Measurements from ENCODE around the gene KLHDC7B.
A peak's percentile ranks its signal among the peaks of the same experiment; 100 is the strongest.

Gene KLHDC7B

DNA sequence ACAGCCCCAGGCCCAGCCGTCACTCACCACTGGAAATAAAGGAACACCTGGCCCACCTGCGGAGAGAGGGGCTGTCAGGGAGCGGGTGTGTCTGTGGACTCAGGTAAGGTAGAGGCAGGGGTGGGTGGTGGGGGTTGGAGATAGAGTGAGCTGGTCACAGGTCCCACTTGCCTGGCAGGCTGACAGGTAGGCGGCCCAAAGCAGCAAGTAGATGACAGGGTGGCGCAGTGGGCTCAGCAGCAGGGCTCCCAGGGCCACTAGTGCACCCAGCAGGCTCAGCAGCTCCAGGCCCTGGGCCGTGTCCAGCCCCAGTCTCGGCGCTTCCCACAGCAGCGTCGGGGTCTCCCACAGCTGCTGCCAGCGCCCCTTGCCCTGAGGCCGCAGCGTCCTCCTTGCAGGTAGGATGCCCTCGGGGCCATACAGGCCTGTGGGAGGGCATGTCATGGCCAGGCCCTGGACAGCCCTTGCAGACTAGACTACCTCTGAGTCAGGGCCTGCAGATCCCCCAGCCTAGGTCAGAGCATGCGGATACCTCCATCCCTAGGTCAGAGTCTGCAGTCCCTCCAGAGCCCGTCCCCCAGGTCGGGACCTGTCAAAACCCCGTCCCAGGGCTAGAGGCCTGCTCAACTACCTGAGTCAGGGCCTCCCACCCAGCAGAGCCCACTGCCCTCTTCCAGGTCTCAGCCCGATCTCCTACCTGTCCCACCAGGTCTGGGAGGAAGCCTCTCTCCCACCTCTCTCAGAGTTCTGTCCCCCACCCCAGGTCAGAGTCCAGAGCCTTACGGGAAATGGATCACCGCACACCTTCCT is 38.9 kb upstream of the KLHDC7B start:
- peaks cover 25% of the 10 kb centered on the region for H3K36me3 ChIP-seq (ENCODE audit: insufficient read depth, low read length)
- peak overlapping the region; percentile 96 for H3K9ac ChIP-seq (ENCODE audit: low read depth, low read length)
- H3K4me1 ChIP-seq (ENCODE audit: control insufficient read depth, insufficient read depth, low read length), result peaks cover 17% of the 10 kb centered on the region
- no peaks in the 10 kb centered on the region for H3K27me3 ChIP-seq (ENCODE audit: control insufficient read depth, insufficient read depth, low read length)
- peak overlapping the region; percentile 100 for H3K4me2 ChIP-seq (ENCODE audit: low read length)
- peak overlapping the region; percentile 92 for H3K4me3 ChIP-seq (ENCODE audit: low read length)
- H3K9me3 ChIP-seq (replicated peaks; ENCODE audit: low read length), result no peaks in the 10 kb centered on the region

- H3K9ac ChIP-seq (ENCODE audit: low read depth, low read length), result peak within 1 kb of the TSS; percentile 96
These were observed 38.2 kb upstream of the KLHDC7B start, which contains the start of gene LMF2 for GRCh38 chr22:50507421-50507990. LMF2 (minus strand) TSS chr22:50507702; CDS start chr22:50507675, 27 bp downstream.

DNA sequence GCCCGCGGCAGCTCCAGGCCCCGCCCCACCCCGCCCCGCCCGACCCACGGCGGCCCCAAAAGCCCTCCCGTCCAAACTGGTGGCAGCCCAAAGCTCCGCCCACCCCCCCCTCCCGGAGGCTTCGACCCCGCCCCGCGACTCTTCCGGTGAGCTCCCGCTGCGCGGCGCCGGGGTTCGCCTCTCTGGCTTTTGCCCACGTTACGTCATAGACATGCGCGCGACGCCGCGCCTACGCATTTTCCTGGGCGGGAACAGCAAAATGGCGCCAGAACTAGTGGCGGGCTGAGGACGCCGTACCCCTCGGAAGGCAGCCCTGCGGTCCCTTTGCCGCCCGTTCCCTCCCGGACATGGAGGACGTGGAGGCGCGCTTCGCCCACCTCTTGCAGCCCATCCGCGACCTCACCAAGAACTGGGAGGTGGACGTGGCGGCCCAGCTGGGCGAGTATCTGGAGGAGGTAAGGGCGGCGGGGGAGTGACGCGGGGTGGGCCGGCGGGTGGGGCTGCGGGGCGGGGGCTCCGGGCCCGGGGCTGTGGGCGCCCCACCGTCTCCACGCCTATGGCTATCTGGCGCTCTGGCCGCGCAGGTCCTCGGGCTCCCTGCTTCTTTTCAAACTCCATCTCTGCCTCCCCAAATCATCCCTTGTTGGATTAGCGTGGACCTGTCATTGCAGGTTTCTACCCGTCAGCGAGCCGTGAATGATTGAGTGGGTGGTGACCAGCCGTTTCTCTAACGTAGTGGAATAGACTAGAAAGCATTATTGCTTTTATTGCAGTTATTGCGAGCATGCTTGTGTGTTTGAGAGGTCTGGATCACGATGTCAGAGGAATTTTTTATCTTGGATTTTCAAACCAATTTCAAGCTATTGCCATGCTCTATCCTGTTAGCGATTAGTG is 37.5 kb upstream of the KLHDC7B start, which contains the start of gene NCAPH2:
NCAPH2 (plus strand) TSS at position 234 of the 894 bp plus-strand sequence; CDS start at position 348, 114 bp downstream.
- H3K4me2 ChIP-seq (ENCODE audit: low read length), result peak within 1 kb of the TSS; percentile 100
- H3K4me1 ChIP-seq (ENCODE audit: control insufficient read depth, insufficient read depth, low read length), result peaks cover 17% of the 10 kb centered on the region
- peak within 1 kb of the TSS; percentile 100 for H3K4me3 ChIP-seq (ENCODE audit: low read length)
- H3K27me3 ChIP-seq (ENCODE audit: control insufficient read depth, insufficient read depth, low read length), result no peaks in the 10 kb centered on the region
- H3K9ac ChIP-seq (ENCODE audit: low read depth, low read length), result peak within 1 kb of the TSS; percentile 96
- no peaks in the 10 kb centered on the region for H3K9me3 ChIP-seq (replicated peaks; ENCODE audit: low read length)
- H3K36me3 ChIP-seq (ENCODE audit: insufficient read depth, low read length), result peaks cover 15% of the 10 kb centered on the region

More at GRCh38 chr22:50507421-50507990, 38.2 kb upstream of the KLHDC7B start, which contains the start of gene LMF2:
- Histone ChIP-seq H3K4me3 (ENCODE audit: low read length) (peak within 1 kb of the TSS; percentile 100), H3K9me3 (replicated peaks; ENCODE audit: low read length) (no peaks in the 10 kb centered on the region), H3K4me1 (ENCODE audit: control insufficient read depth, insufficient read depth, low read length) (peaks cover 17% of the 10 kb centered on the region), H3K27me3 (ENCODE audit: control insufficient read depth, insufficient read depth, low read length) (no peaks in the 10 kb centered on the region), H3K4me2 (ENCODE audit: low read length) (peak within 1 kb of the TSS; percentile 100), H3K36me3 (ENCODE audit: insufficient read depth, low read length) (peaks cover 20% of the 10 kb centered on the region)

GRCh38 chr22:50508897-50509296 is 36.8 kb upstream of the KLHDC7B start:
- peak overlapping the region; percentile 96 for H3K4me2 ChIP-seq (ENCODE audit: low read length)

GRCh38 chr22:50513175-50513574 is 32.5 kb upstream of the KLHDC7B start:
- Histone ChIP-seq H3K9me3 (replicated peaks; ENCODE audit: low read length) (no peaks in the 10 kb centered on the region), H3K9ac (ENCODE audit: low read depth, low read length) (no peak overlapping the region), H3K27me3 (ENCODE audit: control insufficient read depth, insufficient read depth, low read length) (no peaks in the 10 kb centered on the region), H3K4me2 (ENCODE audit: low read length) (no peak overlapping the region), H3K4me3 (ENCODE audit: low read length) (no peak overlapping the region), H3K4me1 (ENCODE audit: control insufficient read depth, insufficient read depth, low read length) (peaks cover 11% of the 10 kb centered on the region), H3K36me3 (ENCODE audit: insufficient read depth, low read length) (peaks cover 18% of the 10 kb centered on the region)

More at GRCh38 chr22:50508897-50509296, 36.8 kb upstream of the KLHDC7B start:
- H3K36me3 ChIP-seq (ENCODE audit: insufficient read depth, low read length), result peaks cover 15% of the 10 kb centered on the region
- peak overlapping the region; percentile 100 for H3K4me3 ChIP-seq (ENCODE audit: low read length)
- peaks cover 17% of the 10 kb centered on the region for H3K4me1 ChIP-seq (ENCODE audit: control insufficient read depth, insufficient read depth, low read length)
- no peaks in the 10 kb centered on the region for H3K9me3 ChIP-seq (replicated peaks; ENCODE audit: low read length)
- peak overlapping the region; percentile 84 for H3K9ac ChIP-seq (ENCODE audit: low read depth, low read length)
- no peaks in the 10 kb centered on the region for H3K27me3 ChIP-seq (ENCODE audit: control insufficient read depth, insufficient read depth, low read length)

DNA sequence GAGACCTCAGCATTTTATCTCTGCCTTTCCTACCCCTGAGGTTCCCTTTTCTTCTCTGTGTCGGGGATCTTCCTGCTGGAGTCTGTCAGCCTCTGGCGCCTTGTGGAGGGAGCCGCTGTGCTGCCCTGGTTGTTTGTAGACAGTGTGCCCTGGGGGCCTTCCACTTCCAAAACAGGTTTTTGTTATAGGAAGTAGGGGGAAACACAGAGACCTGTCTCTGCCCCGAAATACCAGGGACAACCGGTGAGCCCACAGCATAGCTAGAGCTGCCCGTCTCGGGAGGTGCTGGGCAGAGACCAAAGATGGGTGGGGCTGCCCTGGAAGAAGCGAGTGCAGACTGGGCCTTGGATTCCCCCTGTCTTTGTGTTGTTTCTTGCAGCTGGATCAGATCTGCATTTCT is 29.6 kb upstream of the KLHDC7B start:
- Histone ChIP-seq H3K9ac (ENCODE audit: low read depth, low read length) (no peak overlapping the region), H3K4me3 (ENCODE audit: low read length) (no peak overlapping the region), H3K9me3 (replicated peaks; ENCODE audit: low read length) (no peaks in the 10 kb centered on the region), H3K4me1 (ENCODE audit: control insufficient read depth, insufficient read depth, low read length) (no peaks in the 10 kb centered on the region), H3K27me3 (ENCODE audit: control insufficient read depth, insufficient read depth, low read length) (no peaks in the 10 kb centered on the region), H3K36me3 (ENCODE audit: insufficient read depth, low read length) (peaks cover 34% of the 10 kb centered on the region), H3K4me2 (ENCODE audit: low read length) (no peak overlapping the region)

GRCh38 chr22:50516891-50517290 is 28.8 kb upstream of the KLHDC7B start:
- H3K9ac ChIP-seq (ENCODE audit: low read depth, low read length), result no peak overlapping the region
- H3K9me3 ChIP-seq (replicated peaks; ENCODE audit: low read length), result no peaks in the 10 kb centered on the region
- no peak overlapping the region for H3K4me3 ChIP-seq (ENCODE audit: low read length)
- no peaks in the 10 kb centered on the region for H3K4me1 ChIP-seq (ENCODE audit: control insufficient read depth, insufficient read depth, low read length)
- no peak overlapping the region for H3K4me2 ChIP-seq (ENCODE audit: low read length)
- H3K36me3 ChIP-seq (ENCODE audit: insufficient read depth, low read length), result peaks cover 40% of the 10 kb centered on the region
- H3K27me3 ChIP-seq (ENCODE audit: control insufficient read depth, insufficient read depth, low read length), result no peaks in the 10 kb centered on the region

- Histone ChIP-seq H3K9ac (ENCODE audit: low read depth, low read length) (no peak overlapping the region), H3K36me3 (ENCODE audit: insufficient read depth, low read length) (peaks cover 45% of the 10 kb centered on the region), H3K4me2 (ENCODE audit: low read length) (no peak overlapping the region), H3K4me3 (ENCODE audit: low read length) (no peak overlapping the region), H3K4me1 (ENCODE audit: control insufficient read depth, insufficient read depth, low read length) (no peaks in the 10 kb centered on the region), H3K27me3 (ENCODE audit: control insufficient read depth, insufficient read depth, low read length) (no peaks in the 10 kb centered on the region), H3K9me3 (replicated peaks; ENCODE audit: low read length) (no peaks in the 10 kb centered on the region)
These were observed 28.0 kb upstream of the KLHDC7B start for GRCh38 chr22:50517495-50518260.

DNA sequence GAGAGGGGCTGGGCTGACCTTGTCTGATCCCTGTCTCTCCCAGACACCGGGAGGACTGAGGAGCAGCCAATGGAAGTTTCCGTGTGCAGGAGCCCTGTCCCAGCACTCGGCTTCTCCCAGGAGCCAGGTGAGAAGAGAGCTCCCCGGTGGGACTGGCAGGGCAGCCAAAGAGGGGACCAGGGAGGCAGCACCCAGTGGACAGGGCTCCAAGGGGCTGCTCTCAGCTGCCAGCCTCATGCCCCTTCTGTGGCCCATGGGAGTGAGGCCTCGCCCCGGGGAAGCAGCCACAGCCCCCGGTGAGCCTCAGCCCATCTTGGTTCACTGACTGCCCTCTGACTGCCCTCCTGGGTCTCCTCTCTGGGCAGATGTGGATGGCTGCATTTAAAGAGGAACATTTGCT is 27.1 kb upstream of the KLHDC7B start:
- H3K4me1 ChIP-seq (ENCODE audit: control insufficient read depth, insufficient read depth, low read length), result peaks cover 1% of the 10 kb centered on the region
- H3K27me3 ChIP-seq (ENCODE audit: control insufficient read depth, insufficient read depth, low read length), result no peaks in the 10 kb centered on the region
- H3K36me3 ChIP-seq (ENCODE audit: insufficient read depth, low read length), result peaks cover 54% of the 10 kb centered on the region
- no peak overlapping the region for H3K4me3 ChIP-seq (ENCODE audit: low read length)
- H3K9me3 ChIP-seq (replicated peaks; ENCODE audit: low read length), result no peaks in the 10 kb centered on the region
- no peak overlapping the region for H3K9ac ChIP-seq (ENCODE audit: low read depth, low read length)
- H3K4me2 ChIP-seq (ENCODE audit: low read length), result no peak overlapping the region

- no peaks in the 10 kb centered on the region for H3K27me3 ChIP-seq (ENCODE audit: control insufficient read depth, insufficient read depth, low read length)
- H3K4me3 ChIP-seq (ENCODE audit: low read length), result no peak overlapping the region
- peaks cover 7% of the 10 kb centered on the region for H3K4me1 ChIP-seq (ENCODE audit: control insufficient read depth, insufficient read depth, low read length)
- H3K9ac ChIP-seq (ENCODE audit: low read depth, low read length), result no peak overlapping the region
- no peaks in the 10 kb centered on the region for H3K9me3 ChIP-seq (replicated peaks; ENCODE audit: low read length)
- no peak overlapping the region for H3K4me2 ChIP-seq (ENCODE audit: low read length)
- H3K36me3 ChIP-seq (ENCODE audit: insufficient read depth, low read length), result peaks cover 59% of the 10 kb centered on the region
These were observed 26.5 kb upstream of the KLHDC7B start for GRCh38 chr22:50519151-50519550.

Measured in skeletal muscle satellite cell (primary cell).